Lower leg skin (tissue), 3 donors: ENCODE measurements around the gene STX8.

Experiments
- CTCF ChIP-seq, 3 donors: fragments of 450-650 bp; IDR thresholded peaks; one replicate each; pipeline ENCODE4 v1.5.1; 2016; ENCODE audit warnings: antibody characterized with exemption in 3 of 3, mild to moderate bottlenecking in 3 of 3, moderate library complexity in 2 of 3
- POLR2A ChIP-seq, 2 donors: fragments of 450-650 bp; IDR thresholded peaks; one replicate each; pipeline ENCODE4 v1.6.1; 2016 to 2017; ENCODE audit warnings: antibody characterized with exemption in 2 of 2, mild to moderate bottlenecking in 1 of 2, moderate library complexity in 1 of 2

GRCh38 chr17:9612006-9612405 lies 36.4 kb upstream of the STX8 start:
- TF ChIP-seq POLR2A (IDR thresholded peaks at IDR 0.05): no peak
- no peak for TF ChIP-seq CTCF (IDR thresholded peaks at IDR 0.05)
